ENCODE results near the gene ERC1.
"Not testable (repeated sequence)": the region's sequence is repeated elsewhere in the genome, so short reads cannot be mapped to it uniquely, and the experiment has no call there.

ERC1 gene

GRCh38 chr12:1344245-1344644 is 353.2 kb downstream of the ERC1 start:
- Histone ChIP-seq H3K4me3 (ENCODE audit: low read length) (no peak overlapping the region), H3K4me1 (ENCODE audit: control insufficient read depth, insufficient read depth, low read length) (no peaks in the 10 kb centered on the region), H3K27ac (ENCODE audit: low read depth, low read length) (no peak overlapping the region), H3K36me3 (ENCODE audit: control insufficient read depth, insufficient read depth, low read length) (no peaks in the 10 kb centered on the region), H3K27me3 (ENCODE audit: control insufficient read depth, insufficient read depth, low read length) (no peaks in the 10 kb centered on the region), H3K9ac (ENCODE audit: low read length) (no peak overlapping the region)

GRCh38 chr12:1346126-1346525 is 355.1 kb downstream of the ERC1 start:
- H3K9ac ChIP-seq (ENCODE audit: low read length) = no peak overlapping the region
- no peaks in the 10 kb centered on the region for H3K36me3 ChIP-seq (ENCODE audit: control insufficient read depth, insufficient read depth, low read length)
- no peak overlapping the region for H3K27ac ChIP-seq (ENCODE audit: low read depth, low read length)
- H3K27me3 ChIP-seq (ENCODE audit: control insufficient read depth, insufficient read depth, low read length) = no peaks in the 10 kb centered on the region
- peaks cover 10% of the 10 kb centered on the region for H3K4me1 ChIP-seq (ENCODE audit: control insufficient read depth, insufficient read depth, low read length)
- H3K4me3 ChIP-seq (ENCODE audit: low read length) = no peak overlapping the region

GRCh38 chr12:1347294-1347693 is 356.3 kb downstream of the ERC1 start:
- no peak overlapping the region for H3K27ac ChIP-seq (ENCODE audit: low read depth, low read length)
- peaks cover 10% of the 10 kb centered on the region for H3K4me1 ChIP-seq (ENCODE audit: control insufficient read depth, insufficient read depth, low read length)
- no peaks in the 10 kb centered on the region for H3K36me3 ChIP-seq (ENCODE audit: control insufficient read depth, insufficient read depth, low read length)
- H3K27me3 ChIP-seq (ENCODE audit: control insufficient read depth, insufficient read depth, low read length) = no peaks in the 10 kb centered on the region
- no peak overlapping the region for H3K9ac ChIP-seq (ENCODE audit: low read length)
- no peak overlapping the region for H3K4me3 ChIP-seq (ENCODE audit: low read length)

- Histone ChIP-seq H3K27ac (ENCODE audit: low read depth, low read length) (no peak overlapping the region), H3K4me3 (ENCODE audit: low read length) (no peak overlapping the region), H3K4me1 (ENCODE audit: control insufficient read depth, insufficient read depth, low read length) (peaks cover 10% of the 10 kb centered on the region), H3K9ac (ENCODE audit: low read length) (no peak overlapping the region), H3K36me3 (ENCODE audit: control insufficient read depth, insufficient read depth, low read length) (no peaks in the 10 kb centered on the region), H3K27me3 (ENCODE audit: control insufficient read depth, insufficient read depth, low read length) (no peaks in the 10 kb centered on the region)
Measured at GRCh38 chr12:1348606-1349005, 357.6 kb downstream of the ERC1 start.

- Histone ChIP-seq H3K4me1 (ENCODE audit: control insufficient read depth, insufficient read depth, low read length) (peaks cover 10% of the 10 kb centered on the region), H3K36me3 (ENCODE audit: control insufficient read depth, insufficient read depth, low read length) (no peaks in the 10 kb centered on the region), H3K4me3 (ENCODE audit: low read length) (no peak overlapping the region), H3K9ac (ENCODE audit: low read length) (no peak overlapping the region), H3K27me3 (ENCODE audit: control insufficient read depth, insufficient read depth, low read length) (no peaks in the 10 kb centered on the region), H3K27ac (ENCODE audit: low read depth, low read length) (peak overlapping the region; percentile 33)
Measured at GRCh38 chr12:1350055-1350933, 359.3 kb downstream of the ERC1 start.

- no peaks in the 10 kb centered on the region for H3K36me3 ChIP-seq (ENCODE audit: control insufficient read depth, insufficient read depth, low read length)
- H3K9ac ChIP-seq (ENCODE audit: low read length) = no peak overlapping the region
- H3K27ac ChIP-seq (ENCODE audit: low read depth, low read length) = peak overlapping the region; percentile 33
- H3K27me3 ChIP-seq (ENCODE audit: control insufficient read depth, insufficient read depth, low read length) = no peaks in the 10 kb centered on the region
- no peak overlapping the region for H3K4me3 ChIP-seq (ENCODE audit: low read length)
- peaks cover 10% of the 10 kb centered on the region for H3K4me1 ChIP-seq (ENCODE audit: control insufficient read depth, insufficient read depth, low read length)
Measured at GRCh38 chr12:1350934-1351240, 359.9 kb downstream of the ERC1 start.

- Histone ChIP-seq H3K4me3 (ENCODE audit: low read length) (no peak overlapping the region), H3K4me1 (ENCODE audit: control insufficient read depth, insufficient read depth, low read length) (peaks cover 10% of the 10 kb centered on the region), H3K9ac (ENCODE audit: low read length) (no peak overlapping the region), H3K36me3 (ENCODE audit: control insufficient read depth, insufficient read depth, low read length) (no peaks in the 10 kb centered on the region), H3K27ac (ENCODE audit: low read depth, low read length) (no peak overlapping the region), H3K27me3 (ENCODE audit: control insufficient read depth, insufficient read depth, low read length) (no peaks in the 10 kb centered on the region)
Measured at GRCh38 chr12:1351926-1352325, 360.9 kb downstream of the ERC1 start.

- H3K4me3 ChIP-seq (ENCODE audit: low read length) = no peak overlapping the region
- H3K27me3 ChIP-seq (ENCODE audit: control insufficient read depth, insufficient read depth, low read length) = no peaks in the 10 kb centered on the region
- no peak overlapping the region for H3K9ac ChIP-seq (ENCODE audit: low read length)
- peaks cover 10% of the 10 kb centered on the region for H3K4me1 ChIP-seq (ENCODE audit: control insufficient read depth, insufficient read depth, low read length)
- no peaks in the 10 kb centered on the region for H3K36me3 ChIP-seq (ENCODE audit: control insufficient read depth, insufficient read depth, low read length)
- H3K27ac ChIP-seq (ENCODE audit: low read depth, low read length) = no peak overlapping the region
Measured at GRCh38 chr12:1353451-1353850, 362.4 kb downstream of the ERC1 start.

- H3K27me3 ChIP-seq (ENCODE audit: control insufficient read depth, insufficient read depth, low read length) = no peaks in the 10 kb centered on the region
- no peak overlapping the region for H3K27ac ChIP-seq (ENCODE audit: low read depth, low read length)
- peaks cover 2% of the 10 kb centered on the region for H3K4me1 ChIP-seq (ENCODE audit: control insufficient read depth, insufficient read depth, low read length)
- H3K4me3 ChIP-seq (ENCODE audit: low read length) = no peak overlapping the region
- H3K9ac ChIP-seq (ENCODE audit: low read length) = no peak overlapping the region
- no peaks in the 10 kb centered on the region for H3K36me3 ChIP-seq (ENCODE audit: control insufficient read depth, insufficient read depth, low read length)
Measured at GRCh38 chr12:1355396-1355795, 364.4 kb downstream of the ERC1 start.

GRCh38 chr12:1355871-1356270 is 364.8 kb downstream of the ERC1 start:
- H3K36me3 ChIP-seq (ENCODE audit: control insufficient read depth, insufficient read depth, low read length); H3K27me3 ChIP-seq (ENCODE audit: control insufficient read depth, insufficient read depth, low read length); H3K9ac ChIP-seq (ENCODE audit: low read length); H3K27ac ChIP-seq (ENCODE audit: low read depth, low read length); H3K4me3 ChIP-seq (ENCODE audit: low read length); H3K4me1 ChIP-seq (ENCODE audit: control insufficient read depth, insufficient read depth, low read length): not testable (repeated sequence)

GRCh38 chr12:1356285-1356684 is 365.3 kb downstream of the ERC1 start:
- Histone ChIP-seq H3K4me3 (ENCODE audit: low read length) (no peak overlapping the region), H3K9ac (ENCODE audit: low read length) (no peak overlapping the region), H3K36me3 (ENCODE audit: control insufficient read depth, insufficient read depth, low read length) (no peaks in the 10 kb centered on the region), H3K4me1 (ENCODE audit: control insufficient read depth, insufficient read depth, low read length) (no peaks in the 10 kb centered on the region), H3K27me3 (ENCODE audit: control insufficient read depth, insufficient read depth, low read length) (no peaks in the 10 kb centered on the region), H3K27ac (ENCODE audit: low read depth, low read length) (no peak overlapping the region)

- no peak overlapping the region for H3K9ac ChIP-seq (ENCODE audit: low read length)
- H3K4me1 ChIP-seq (ENCODE audit: control insufficient read depth, insufficient read depth, low read length) = no peaks in the 10 kb centered on the region
- H3K27me3 ChIP-seq (ENCODE audit: control insufficient read depth, insufficient read depth, low read length) = no peaks in the 10 kb centered on the region
- no peak overlapping the region for H3K4me3 ChIP-seq (ENCODE audit: low read length)
- H3K27ac ChIP-seq (ENCODE audit: low read depth, low read length) = no peak overlapping the region
- no peaks in the 10 kb centered on the region for H3K36me3 ChIP-seq (ENCODE audit: control insufficient read depth, insufficient read depth, low read length)
Measured at GRCh38 chr12:1357171-1357570, 366.1 kb downstream of the ERC1 start.

GRCh38 chr12:1357711-1358110 is 366.7 kb downstream of the ERC1 start:
- H3K27me3 ChIP-seq (ENCODE audit: control insufficient read depth, insufficient read depth, low read length) = no peaks in the 10 kb centered on the region
- H3K27ac ChIP-seq (ENCODE audit: low read depth, low read length) = no peak overlapping the region
- no peaks in the 10 kb centered on the region for H3K36me3 ChIP-seq (ENCODE audit: control insufficient read depth, insufficient read depth, low read length)
- H3K4me3 ChIP-seq (ENCODE audit: low read length) = no peak overlapping the region
- no peaks in the 10 kb centered on the region for H3K4me1 ChIP-seq (ENCODE audit: control insufficient read depth, insufficient read depth, low read length)
- H3K9ac ChIP-seq (ENCODE audit: low read length) = no peak overlapping the region
